GM18861 (cell line): ENCODE data around the gene TMEM209.
"Not testable (repeated sequence)": the region's sequence is repeated elsewhere in the genome, so short reads cannot be mapped to it uniquely, and the experiment has no call there.

Experiments used
- ATAC-seq: cut with Tn5 transposase; IDR thresholded peaks from one replicate; pipeline ENCODE4 v1.9.1; 2021; ENCODE audit not compliant: unreplicated experiment

Gene TMEM209

DNA sequence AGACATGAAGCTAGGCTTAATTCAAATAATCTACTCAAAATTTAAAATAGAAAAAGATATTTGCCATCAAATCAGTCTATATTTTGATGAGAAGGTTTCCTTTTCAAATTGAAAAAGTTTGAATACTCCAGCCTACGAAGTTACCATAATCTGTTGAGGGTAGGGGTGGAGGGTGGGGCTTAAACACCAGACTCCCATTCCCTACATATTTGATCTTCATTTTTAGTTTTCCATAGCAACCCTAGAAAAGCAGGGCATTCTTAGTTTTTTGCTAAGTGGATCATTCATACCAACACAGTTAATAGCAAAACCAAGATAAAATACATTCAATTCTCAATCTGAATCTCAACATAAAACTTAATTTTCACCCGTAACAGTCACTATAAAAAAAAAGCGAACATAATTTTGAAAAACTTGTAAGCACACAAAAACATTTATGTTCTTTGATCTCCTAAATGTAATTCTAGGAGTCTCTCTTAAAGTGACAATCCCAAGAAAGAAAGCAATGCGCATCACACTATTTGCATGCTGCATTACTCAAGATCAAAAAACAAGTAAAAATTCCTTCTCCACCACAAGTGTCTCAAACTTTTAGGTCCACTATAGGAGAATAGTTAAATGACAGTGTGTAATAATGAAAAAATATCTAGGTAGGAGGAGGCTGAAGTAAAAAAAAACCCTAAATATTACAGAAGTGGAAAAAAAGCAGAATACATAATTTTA is 30.8 kb downstream of the TMEM209 start:
- ATAC-seq = no peak

DNA sequence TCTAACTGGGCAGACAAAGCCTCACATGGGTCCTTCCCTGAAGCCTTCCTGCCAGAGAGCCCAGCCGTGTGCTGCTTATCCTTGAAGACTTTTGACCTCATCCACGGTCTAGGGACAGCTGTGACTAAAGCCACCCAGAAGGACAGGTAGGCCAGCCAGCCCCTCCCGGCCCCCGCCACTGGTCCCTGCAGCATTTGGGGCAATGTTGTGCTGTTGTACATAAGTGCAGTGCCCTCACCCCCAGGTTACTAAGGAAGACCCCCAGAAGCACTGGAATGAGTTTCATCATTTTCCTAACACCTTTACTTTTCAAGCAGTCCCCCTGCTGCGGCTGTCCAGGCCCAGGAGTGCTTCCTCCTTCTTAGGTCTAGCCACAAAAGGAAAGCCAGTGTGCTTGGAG is 43.0 kb downstream of the TMEM209 start:
- no peak for ATAC-seq

DNA sequence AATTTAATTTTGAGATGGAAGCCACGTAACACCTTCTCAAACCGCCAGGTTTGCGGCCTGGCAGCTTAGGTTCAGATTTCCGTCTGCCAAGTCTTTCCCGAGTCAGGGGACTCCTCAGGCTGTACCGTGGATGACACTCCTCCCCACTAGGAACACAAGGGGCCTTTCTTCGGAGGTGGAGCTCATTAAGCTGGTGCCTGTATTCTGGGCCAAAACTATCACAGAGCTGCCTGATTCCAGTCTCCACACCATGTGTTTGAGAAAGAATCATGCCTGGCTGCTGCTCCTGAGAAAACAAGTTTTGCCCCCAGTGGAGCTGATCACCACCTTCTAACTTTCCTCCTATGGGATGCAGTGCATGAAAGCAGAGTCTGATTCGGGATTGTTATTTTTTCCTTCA is 44.8 kb downstream of the TMEM209 start:
- ATAC-seq = no peak

DNA sequence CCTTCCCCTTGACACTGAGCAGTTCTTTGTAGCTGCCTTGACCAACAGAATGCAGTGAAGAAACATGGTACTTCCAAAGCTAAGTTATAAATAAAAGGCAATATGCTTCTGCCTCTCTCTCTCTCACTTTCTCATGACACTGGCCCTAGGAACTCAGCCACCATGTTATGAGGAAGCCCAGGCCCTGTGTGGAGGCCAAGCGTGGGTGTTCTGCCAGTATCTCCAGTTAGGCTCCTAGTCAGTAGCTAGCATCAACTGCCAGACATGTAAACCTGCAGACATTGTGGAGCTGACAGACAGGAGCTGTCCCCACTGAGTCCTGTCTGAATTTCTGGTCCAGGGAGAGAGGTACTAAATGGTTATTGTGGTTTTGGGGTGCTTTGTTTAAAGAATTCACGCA is 45.2 kb downstream of the TMEM209 start:
- no peak for ATAC-seq

DNA sequence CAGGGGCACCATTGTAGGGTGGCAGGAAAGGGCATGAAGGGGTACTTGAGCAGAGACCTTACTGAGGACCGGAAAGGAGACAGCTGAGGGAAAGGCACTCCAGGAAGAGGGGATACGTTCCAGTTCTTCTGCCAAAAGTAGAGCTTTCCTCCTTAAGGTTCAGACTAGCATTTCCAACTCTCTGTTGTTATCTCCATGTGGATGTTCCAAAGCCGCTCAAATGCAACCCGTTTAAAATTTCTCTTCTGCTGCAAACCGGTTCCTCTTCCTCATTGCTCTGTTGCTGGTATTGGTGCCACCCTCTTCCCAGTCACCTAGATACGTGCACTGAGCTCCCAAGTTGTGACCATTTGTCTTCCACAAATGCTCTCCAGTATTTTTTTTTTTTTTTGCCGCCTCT is 47.5 kb downstream of the TMEM209 start:
- no peak for ATAC-seq

DNA sequence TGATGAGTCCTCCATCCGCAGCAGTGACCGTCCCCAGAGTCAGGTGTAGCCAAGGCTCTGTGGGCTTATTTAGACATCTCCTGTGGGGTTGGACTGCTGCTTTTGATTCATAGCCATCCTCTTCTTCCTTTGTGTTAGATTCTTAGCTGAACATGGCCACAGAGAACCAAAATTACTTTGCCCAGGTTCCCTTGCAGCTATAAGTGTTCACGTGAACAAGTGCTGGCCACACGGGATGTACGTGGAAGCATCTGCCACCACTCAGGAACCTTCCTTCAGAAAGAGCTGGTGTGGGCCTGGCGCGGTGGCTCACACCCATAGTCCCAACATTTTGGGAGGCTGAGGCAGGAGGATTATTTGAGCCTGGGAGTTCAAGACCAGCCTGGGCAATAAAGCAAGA is 49.1 kb downstream of the TMEM209 start:
- ATAC-seq = no peak

DNA sequence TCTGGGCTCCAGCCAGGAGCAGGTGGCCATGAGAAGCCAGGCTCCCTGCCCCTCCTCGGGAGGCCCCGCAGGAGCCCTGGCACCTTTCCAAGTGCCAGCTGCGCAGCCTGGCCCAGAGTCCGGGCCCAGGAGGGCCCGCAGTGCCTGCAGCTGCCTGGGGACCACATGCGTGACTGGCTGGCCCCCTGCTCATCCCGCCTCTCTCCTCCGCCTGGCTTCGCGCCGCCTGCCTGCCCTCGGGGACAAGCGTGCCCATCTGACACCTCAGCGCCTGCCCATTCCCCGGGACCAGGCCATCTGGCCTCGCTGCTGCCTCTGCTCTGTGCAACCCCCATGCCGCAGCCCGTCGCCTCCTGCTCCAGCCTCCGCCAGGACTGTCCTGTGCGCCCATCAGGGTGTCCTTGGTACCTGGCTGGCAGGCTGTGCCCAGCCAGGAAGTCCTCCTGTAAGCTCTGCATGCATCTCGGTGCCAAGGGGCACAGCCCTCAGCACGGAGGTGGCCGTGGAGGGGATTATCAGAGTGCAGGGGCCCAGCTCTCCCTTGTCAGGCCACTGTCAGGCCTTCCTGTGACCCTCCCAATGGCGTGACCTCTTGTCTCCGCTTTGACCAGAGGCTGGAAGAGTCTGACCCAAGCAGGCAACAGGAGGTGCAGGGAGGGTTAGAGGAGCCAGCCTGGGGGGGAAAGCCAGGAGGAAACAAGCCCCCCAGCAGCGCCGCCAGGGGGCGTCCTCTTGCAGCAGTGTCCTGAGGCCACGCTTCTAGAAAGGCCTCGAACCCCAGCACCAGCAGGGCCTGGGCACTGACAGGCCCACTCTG is 50.5 kb downstream of the TMEM209 start:
- no peak for ATAC-seq

DNA sequence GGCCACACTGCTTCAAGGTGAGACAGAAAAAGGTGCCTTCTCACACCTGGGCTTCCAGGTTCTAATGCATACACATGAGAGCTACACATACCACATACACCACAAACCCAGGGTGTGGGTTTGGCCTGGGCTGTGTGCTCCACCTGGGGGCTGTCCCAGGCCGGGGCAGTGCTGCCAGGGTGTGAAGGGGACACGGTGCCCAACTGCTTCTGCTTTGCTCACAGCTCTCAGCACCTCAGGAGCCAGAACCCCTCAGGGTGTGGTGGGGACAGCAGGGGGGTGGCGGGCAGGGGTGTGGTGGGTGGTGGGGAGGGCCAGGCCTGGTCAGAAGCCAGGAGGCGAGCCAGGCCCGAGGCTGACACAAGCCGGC is 51.1 kb downstream of the TMEM209 start:
- ATAC-seq = no peak

DNA sequence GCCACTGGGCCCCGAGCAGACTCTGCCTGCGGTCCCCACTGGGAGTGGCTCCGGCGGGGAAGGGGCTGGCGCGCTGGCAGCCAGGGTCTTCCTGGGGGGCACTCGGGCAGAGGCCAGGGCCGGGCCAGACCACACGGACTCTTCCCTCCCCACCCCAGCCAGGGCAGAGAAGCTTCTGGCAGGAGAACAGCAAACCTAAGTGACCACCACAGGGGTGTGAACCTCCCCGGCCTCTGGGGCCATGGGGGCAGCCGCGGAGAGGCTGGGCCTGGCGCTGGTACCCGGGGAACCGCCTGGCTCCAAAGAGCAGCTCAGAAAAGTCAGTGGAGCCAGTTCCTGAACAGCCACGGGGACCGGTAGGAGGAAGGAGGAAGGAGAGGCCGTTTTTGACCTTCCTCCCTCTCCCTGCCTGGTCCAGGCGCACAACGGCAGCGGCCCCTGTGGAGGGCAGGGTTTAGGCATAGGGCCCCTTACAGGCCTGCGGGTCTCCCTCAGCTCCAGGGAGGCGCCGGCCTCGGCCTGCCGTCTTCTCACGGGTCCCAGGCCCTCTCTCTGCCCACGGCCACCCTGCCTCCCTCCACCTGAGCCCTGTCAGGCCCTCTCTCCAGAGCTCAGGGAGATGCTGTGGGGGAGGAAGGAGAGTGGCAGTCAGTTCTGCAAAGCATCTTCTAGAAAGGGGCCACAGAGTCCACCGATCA is 51.8 kb downstream of the TMEM209 start:
- no peak for ATAC-seq

DNA sequence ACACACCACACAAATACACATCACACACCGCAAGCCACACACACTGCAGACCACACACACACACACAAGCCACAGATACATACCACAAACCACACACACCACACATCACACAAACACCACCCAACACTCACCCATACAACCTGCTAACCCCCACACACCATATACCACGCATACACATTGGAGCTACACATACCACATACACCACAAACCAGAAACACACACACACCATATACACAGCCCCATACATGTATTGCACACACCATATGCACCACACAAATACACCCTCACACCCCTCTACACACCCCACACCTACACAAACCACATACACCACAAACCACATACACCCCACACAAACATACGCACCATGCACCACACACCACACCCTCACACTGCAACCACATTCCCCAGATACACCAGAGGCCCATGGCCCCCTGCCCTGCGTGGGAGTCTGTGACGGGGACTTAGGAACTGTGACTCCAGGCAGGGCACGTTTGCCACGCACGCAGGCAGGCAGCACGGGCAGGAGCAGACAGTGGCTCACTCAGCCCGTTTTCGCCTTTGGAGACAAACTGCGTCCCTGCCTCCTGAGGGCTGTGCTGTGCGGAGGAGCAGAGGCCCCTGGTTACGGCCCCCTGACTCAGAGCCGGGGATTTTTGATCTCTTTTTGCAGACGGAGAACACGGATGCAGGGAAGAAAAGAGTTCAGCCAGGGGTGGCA is 52.6 kb downstream of the TMEM209 start:
- no peak for ATAC-seq

DNA sequence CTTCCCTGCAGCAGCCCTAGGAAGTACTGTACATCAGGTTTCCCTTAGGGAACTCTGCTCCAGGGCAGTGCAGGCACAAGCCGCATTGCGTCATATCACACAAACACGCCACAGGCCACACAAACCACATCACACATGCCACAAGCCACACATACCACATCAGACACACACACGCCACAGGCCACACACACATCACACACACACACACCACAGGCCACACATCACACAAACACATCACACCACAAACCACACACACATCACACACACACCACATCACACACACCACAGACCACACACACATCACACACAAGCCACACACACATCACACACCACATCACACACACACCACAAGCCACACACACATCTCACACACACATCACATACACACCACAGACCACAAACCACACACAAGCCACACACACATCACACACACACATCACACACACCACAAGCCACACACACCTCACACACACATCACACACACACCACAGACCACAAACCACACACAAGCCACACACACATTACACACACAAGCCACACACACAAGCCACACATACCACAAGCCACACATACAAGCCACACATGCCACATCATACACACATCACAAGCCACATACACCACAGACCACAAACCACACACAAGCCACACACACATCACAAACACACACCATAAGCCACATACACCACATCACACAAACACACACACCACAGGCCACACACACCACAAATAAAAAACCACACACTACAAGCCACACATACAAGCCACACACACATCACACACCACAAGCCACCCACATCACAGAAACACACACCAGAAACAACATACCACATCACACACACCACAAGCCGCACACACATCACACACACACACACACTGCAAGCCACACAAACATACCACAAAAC is 53.4 kb downstream of the TMEM209 start:
- no peak for ATAC-seq

DNA sequence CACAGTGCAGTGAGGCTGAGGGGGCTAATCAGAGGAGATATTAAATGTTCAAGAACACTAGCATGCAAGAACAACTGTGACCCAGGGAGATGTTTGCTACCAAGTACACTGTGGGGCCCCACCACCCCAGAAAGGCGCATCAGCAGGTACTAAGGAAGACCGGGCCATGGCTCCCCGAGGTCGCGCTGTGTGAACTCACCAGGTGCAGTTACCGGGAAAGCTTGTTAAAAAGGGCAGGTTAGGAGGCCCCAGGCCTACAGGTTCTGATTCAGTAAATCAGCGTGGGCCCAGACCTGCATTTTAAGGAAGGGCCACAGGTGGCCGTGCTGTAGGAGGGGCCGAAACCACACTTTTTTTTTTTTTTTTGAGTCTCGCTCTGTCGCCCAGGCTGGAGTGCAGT is 54.6 kb downstream of the TMEM209 start:
- no peak for ATAC-seq

DNA sequence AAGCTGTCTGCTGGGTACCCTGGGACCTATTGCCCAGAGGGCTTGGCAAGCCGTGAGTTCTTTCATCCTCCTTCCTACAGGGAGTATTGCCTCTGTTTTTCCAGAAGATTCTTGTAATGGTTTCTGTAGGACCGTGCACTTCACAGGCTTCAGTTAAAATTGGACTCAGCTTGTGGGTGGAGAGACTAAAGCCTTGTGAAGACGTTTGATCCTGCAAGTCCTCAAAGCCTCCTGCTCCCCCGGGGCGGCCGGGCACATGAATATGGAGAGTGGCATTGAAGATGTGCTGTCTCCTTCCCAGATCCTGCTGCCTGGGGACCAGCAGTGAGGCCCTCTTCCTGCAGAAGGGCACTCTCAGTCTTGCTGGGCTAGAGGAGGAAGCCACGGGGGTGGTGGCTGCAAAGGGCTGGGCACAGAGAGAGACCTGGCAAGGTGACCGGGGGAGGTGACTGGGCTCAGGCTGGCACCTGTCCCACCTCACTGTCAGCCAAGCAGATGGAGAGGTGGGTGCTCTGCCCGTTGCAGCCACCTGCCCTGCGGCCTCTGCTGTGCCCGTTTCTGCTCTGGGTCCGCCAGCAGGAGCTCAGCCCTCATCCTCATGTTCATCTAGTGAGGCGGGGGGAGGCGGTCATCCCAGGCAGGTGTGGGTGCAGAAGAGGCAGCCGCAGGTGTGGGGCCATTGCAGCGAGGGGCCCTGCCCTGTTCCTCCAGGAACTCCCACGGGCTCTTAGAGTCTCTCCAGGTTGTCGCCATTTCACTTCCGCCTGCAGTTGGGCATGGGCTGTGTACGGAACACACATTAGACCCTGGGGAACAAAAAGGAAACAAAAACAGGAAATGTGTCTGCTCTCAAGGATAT is 55.7 kb downstream of the TMEM209 start:
- no peak for ATAC-seq

DNA sequence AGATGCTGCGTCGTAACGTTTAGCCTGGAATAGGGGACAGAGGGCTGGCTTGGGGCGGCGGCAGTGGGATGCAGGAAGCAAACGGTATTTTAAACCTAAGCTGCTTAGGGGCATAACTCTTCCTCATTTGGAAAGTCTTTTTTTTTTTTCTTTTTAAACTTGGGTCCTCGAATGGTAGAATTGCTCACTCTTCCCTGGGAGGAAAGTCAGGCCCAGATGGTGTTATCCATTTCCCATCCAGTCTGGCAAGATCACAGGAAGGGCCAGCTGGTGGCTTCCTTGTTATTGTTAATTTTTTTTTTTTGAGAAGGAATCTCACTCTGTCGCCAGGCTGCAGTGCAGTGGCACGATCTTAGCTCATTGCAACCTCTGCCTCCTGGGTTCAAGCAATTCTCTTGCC is 56.6 kb downstream of the TMEM209 start:
- no peak for ATAC-seq

DNA sequence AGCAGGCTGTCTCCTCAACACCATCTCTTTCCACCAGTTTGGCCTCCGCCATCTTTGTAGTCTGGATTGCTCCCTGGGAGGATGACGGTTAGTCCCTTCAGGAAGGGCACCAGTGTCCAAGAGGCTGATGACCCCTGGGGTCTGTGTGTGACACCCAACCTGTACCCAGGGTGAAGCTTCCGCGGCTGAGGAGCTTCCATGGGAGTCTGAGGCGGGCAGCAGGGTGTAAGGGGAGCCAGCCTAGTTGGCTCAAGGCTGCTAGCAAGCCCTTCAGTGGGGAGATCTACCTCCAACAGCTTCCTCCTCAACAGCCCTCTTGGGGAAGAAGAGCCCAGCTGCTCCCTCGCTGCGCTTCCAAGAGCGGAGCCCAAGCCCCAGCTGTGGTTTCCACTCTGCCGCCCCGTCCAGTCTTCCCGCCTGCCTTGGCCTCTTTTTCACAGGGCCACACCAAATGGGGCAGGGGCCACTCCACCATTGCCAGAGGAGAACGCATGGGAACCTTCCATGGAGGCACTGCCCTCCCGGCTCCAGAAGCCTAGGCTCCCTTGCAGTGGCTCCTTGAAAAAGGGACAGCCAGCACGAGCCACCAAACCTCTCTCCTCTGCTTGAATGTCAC is 57.4 kb downstream of the TMEM209 start:
- ATAC-seq = no peak

DNA sequence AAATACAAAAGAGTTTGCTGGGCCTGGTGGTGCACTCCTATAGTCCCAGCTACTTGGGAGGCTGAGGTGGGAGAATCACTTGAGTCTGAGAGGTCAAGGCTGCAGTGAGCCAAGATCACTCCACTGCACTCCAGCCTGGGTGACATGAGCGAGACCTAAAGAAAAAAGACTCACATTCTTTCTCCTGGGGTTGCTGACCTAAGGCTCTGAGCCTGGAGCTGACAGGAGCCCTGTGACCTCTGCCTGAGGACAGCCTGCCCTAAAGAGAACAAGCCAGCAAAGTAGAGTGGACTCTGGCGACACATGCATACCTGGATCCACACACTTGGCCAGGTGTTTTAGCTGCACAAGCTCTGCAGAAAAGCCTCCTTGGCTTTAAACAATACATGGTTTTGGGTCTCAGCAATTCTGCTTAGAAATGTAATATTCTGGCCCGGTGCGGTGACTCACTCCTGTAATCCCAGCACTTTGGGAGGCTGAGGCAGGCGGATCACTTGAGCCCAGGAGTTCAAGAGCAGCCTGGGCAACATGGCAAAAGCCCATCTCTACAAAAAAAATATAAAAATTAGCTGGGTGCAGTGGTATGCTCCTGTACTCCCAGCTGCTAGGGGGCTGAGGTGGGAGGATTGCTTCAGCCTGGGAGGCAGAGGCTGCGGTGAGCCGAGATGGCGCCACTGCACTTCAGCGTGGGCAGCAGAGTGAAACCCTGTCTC is 58.4 kb downstream of the TMEM209 start:
- ATAC-seq = no peak

DNA sequence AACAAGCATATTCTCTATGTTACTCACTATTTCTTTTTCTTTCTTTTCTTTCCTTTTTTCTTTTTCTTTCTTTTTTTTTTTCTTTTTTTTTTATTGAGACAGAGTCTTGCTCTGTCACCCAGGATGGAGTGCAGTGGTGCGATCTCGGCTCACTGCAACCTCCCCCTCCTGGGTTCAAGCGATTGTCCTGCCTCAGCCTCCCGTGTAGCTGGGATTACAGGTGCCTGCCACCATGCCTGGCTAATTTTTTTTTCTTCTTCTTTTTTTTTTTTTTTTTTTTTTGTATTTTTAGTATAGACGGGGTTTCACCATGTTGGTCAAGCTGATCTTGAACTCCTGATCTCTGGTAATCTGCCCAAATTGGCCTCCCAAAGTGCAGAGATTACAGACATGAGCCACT is 59.1 kb downstream of the TMEM209 start:
- not testable (repeated sequence) for ATAC-seq

DNA sequence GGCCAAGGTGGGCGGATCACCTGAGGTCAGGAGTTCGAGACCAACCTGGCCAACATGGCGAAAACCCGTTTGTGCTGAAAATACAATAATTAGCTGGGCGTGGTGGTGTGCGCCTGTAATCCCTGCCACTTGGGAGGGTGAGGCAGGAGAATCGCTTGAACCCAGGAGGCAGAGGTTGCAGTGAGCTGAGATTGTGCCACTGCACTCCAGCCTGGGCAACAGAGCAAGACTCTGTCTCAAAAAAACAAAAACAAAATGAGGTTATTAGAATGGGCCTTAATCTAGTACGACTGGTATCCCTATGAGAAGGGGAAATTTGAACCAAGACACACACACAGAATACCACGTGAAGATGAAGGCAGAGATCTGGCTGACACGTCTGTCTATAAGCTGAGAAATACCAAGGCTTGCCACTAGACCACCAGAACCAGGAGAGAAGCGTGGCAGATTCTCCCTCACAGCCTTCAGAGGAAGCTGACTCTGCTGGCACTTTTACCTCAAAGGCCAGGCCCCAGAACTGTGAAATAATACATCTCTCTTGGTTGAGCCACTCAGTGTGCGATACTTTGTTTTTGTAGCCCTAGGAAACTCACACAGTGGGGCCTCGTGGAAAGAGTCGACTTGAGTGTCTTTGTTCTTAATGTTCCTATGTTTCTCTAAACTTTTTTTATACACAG is 59.6 kb downstream of the TMEM209 start:
- ATAC-seq = no peak
